HG02870 (cell line): ENCODE data around the gene E2F4.

Experiments used
- ATAC-seq: cut with Tn5 transposase; IDR thresholded peaks from one replicate; pipeline ENCODE4 v1.9.1; 2021; ENCODE audit warnings: mild to moderate bottlenecking, moderate library complexity; ENCODE audit not compliant: unreplicated experiment

E2F4 gene

GRCh38 chr16:67191995-67192681, at the start of gene E2F4:
Gene E2F4, plus strand, starts transcription at chr16:67192155. Its CDS starts 73 bp downstream, at chr16:67192228.
- ATAC-seq = peak; percentile 85

- ATAC-seq = no peak
These were observed 49.6 kb upstream of the E2F4 start for GRCh38 chr16:67142342-67142741.

- ATAC-seq = no peak
These were observed 47.0 kb upstream of the E2F4 start for GRCh38 chr16:67144943-67145342.

- ATAC-seq = no peak
These were observed 46.2 kb upstream of the E2F4 start for GRCh38 chr16:67145746-67146145.

GRCh38 chr16:67146523-67147357, 45.2 kb upstream of the E2F4 start:
- ATAC-seq = no peak

- ATAC-seq = no peak
These were observed 44.4 kb upstream of the E2F4 start for GRCh38 chr16:67147437-67148140.

GRCh38 chr16:67148221-67148620, 43.7 kb upstream of the E2F4 start:
- no peak for ATAC-seq

- no peak for ATAC-seq
These were observed 43.2 kb upstream of the E2F4 start for GRCh38 chr16:67148656-67149275.

- ATAC-seq = no peak
These were observed 42.5 kb upstream of the E2F4 start for GRCh38 chr16:67149276-67150046.

- ATAC-seq = peak; percentile 29
These were observed 41.7 kb upstream of the E2F4 start for GRCh38 chr16:67150047-67150832.

- peak; percentile 61 for ATAC-seq
These were observed 41.0 kb upstream of the E2F4 start, which contains the start of gene B3GNT9 for GRCh38 chr16:67150833-67151396. Gene B3GNT9, minus strand, starts transcription at chr16:67150998. Its CDS starts 513 bp downstream, at chr16:67150485.

GRCh38 chr16:67151431-67152097, 40.4 kb upstream of the E2F4 start:
- no peak for ATAC-seq

- no peak for ATAC-seq
These were observed 37.2 kb upstream of the E2F4 start for GRCh38 chr16:67154578-67155294.

- ATAC-seq = no peak
These were observed 36.4 kb upstream of the E2F4 start for GRCh38 chr16:67155295-67156142.

- ATAC-seq = no peak
These were observed 35.7 kb upstream of the E2F4 start for GRCh38 chr16:67156143-67156844.

- no peak for ATAC-seq
These were observed 34.7 kb upstream of the E2F4 start for GRCh38 chr16:67157106-67157748.
